GM21367 (cell line): Measurements from ENCODE around the gene EHD4.

Source experiments
- ATAC-seq: cut with Tn5 transposase; IDR thresholded peaks from one replicate; pipeline ENCODE4 v1.9.1; 2021; ENCODE audit not compliant: unreplicated experiment

EHD4 gene

DNA sequence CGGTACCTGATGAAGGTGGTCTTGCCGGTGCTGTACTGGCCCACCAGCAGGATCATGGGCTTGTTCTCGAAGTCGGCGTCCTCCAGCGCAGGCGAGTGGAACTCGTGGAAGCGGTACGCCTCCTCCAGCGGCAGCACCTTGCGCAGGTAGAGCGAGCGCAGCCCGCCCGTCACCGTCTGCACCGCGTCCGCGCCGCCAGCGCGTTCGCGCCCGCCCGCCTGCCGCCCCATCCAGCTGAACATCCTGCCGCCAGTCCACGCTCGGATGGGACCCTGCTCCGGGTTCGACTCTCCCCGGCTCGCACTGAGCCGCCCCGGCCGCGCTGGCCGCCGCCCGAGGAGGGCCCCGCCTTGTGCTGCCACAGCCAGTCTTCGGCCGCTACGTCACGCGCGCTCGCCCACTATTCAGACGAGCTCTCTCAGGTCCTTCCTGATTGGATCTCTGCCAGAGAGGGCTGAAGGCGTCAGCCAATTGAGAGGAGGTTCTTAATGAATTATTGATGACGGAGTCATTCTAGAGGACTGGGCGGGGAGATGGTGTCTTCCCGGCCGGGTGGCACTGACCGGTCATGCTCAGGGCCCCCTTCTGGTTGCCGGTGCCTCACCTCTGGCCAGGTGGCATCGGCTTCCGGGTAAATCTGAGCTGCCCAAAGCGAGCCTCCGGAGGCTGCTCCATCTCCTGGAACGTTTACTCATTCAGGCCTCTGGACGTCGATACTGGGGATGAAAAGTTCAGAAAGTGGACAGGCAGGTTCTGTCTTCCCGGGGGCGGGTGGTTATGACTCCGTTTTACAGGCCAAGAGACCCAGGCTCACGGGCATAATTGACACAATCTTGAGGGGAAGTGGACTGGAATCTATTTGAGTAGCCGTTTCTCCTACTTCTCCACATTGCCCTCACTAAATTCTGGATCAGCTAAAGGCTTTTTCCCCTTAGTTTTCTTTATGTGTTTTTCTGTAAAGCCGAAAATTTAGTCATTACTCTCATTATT lies at the start of gene EHD4:
Gene EHD4, minus strand, starts transcription at position 305 of the 990 bp plus-strand sequence. Its CDS starts 63 bp downstream, at position 242.
- peak; percentile 69 for ATAC-seq

DNA sequence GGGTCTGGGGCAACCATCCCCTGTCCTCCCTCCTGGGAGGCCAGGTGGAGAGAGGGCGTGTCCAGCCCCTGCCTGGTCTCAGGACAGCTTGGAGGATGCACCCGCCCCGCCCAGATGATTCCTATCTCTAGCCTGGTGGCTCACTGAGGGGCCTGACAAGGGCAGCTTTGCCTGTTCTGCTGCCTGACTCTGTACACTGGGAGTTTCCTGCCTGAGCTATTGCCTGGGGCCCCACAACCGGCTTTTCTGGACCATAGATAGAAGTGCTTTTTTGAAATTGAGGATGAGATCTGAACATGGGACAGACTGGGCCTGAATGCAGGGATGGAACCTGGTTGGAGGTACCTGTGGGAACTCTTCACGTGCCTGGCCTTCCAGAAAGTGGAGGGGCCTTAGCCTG lies 49.2 kb upstream of the EHD4 start:
- no peak for ATAC-seq

DNA sequence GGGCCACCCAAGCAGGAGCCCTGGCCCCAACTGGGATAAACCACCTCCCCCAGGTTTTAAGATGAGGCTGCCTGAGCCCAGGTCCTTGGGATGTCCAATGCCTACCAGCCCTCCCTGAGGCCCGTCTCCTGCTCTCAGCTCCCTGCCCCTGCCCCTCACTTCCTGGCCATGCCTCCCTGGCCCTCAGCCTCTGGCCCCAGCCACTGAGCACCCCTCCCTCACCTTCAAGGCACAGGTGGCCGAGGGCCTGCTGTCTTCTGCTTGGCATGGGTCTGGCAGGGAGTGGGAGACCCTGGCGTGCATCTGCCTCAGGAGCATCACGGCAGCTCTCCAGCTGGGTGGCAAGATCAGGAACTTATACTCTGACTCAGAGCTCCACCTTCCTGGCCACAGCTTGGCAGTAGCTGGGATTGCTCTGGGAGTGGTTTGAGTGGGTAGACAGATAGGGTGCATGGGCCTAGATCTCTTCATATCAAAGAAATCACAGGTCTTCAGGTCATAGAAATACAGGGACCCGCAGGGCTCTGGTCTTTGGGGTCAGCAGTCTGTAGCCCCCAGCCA lies 48.4 kb upstream of the EHD4 start, which contains the start of gene PLA2G4E:
Gene PLA2G4E, minus strand, starts transcription at position 330 of the 561 bp plus-strand sequence. Its CDS starts 12 bp downstream, at position 318.
- ATAC-seq: no peak

DNA sequence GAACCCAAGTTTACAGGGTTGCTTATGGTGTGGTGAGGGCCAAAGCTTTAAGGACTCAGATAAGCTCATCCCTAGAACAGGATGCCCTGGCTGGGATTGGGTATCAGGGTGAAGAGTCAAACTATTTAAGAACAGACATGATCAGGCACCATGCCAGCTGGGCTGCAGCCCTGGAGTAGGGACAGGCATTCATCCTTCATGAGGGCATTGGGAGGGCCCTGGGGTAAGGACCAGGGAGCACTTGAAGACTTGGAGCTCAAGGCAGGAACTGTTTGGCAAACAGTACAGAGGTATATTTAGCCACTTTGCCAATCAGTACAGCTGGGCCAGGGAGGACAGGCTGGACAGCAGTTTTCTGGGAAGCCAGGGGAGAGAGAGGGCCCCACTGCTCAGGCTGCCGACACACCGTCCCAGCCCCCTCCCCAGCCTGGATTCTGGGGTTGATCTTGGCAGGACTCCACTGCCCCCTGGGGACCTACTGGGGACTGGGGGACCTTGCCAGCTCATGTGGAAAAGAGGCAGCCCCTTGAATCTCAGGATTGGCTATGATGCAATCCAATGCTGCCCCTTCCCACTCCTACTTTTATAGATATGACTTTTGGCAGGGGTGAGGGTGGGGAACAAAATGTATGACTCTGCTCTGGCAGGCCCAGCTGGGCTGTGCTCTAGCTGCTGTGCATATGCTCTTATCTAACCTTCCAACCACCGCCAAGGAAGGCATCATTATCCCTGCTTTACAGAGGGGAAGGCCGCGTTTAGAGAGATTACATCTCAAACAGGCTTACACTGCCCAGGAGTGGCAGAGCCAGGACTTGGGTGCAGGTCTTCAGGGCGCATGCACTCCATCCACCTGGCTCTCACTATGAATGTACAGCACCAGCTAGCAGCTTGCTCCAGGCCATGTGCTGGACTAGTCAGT lies 46.2 kb upstream of the EHD4 start:
- no peak for ATAC-seq

DNA sequence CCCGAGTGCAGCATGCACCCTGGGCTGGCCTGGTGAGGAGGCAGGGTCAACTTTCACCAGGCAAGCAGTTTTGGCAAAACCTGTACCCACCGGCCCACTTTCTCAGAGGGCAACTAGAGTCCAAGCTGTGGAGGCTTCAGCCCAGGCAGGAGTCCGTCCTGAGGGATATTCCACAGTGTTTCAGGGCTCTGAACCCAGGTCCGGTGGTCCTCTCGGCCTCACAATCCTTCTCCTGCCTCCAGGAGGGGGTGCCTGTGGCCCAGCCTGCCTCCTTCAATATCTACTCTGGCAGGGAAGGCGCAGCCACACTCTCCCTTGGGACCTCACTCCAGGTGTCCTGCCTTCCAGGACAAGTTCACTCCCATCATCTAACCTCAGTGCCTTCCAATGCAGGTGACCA lies 44.6 kb upstream of the EHD4 start:
- no peak for ATAC-seq

DNA sequence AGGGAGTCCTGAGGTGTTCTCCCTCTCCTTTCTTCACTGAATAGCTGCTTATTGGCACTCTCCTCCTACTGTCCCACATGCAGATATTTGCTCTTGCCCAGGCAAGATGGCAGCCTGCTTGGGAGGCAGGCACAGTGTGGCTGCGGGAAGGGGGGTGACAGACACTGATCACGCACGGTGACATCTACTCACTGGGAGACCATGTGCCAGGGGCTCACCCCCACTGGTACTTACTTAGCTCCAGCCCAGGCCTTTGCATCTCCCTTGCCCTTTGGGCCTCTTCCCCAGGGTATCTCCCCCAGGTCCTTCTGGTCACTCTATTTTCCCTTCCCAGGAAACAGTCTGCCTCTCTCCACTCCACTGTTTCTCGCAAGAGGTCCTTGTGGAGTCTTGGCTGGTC lies 42.0 kb upstream of the EHD4 start:
- ATAC-seq: no peak

DNA sequence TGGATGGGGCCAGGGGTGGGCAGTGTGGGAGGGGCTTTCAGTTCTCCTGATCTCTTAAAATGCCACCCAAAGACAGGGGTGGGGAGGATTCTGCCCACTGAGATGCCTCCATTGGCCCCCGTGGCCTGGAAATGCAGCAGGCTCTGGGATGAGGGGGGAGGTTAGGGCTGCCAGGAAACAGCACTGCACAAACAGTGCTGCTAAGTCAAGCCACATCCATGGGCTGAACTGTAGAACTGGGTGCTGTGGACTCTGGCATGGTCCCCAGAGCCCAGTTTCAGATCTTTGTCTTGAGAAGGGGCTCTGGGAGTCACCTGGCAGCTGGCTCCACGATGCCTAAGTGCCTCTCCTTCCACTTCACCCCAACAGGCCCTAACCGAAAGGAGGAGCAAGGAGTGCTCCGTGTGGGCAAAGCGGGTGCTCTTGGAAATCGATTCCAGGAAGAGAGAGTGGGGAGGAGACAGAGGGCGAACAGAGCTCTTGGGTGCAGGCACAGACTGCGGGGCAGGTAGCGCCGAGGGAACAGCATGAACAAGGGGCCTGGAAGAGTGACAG lies 40.6 kb upstream of the EHD4 start:
- ATAC-seq: no peak

DNA sequence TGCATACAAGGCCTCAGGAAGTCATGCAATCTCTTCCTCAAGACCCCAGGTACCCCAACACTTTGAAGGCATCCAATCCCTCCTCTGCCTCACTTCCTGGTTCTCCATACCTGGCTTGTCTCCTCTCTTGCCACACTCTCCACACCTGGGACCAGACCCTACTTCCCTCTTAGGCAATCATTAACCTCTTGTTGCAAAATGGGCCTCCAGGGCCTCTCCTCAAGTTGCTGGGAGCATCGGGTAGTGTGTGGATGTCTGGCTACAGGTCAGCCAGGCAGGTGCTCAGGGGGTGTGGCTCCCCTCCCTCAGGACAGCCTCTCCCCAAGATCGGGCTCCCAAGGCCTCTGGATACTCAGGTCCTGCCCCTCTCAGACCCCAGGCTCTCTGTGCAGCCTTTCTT lies 39.9 kb upstream of the EHD4 start:
- ATAC-seq: no peak

DNA sequence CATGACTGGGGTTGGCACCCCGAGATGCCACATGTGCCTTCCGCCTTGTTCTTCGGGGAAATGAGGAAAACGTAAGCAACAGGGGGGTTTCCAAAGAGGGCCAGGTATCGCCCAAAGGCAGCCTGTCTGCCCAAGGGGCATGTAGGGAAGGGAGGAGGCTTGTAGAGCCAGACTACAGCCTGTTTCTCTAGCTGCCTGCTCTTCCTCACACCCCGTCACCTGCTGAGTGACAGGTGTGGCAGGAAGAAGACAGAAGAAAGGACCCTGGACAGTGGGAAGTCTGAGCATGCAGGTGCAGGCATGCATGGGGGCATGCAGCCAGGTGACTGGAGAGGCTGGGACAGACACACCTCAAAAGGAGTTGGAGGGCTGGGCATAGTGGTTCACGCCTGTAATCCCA lies 38.7 kb upstream of the EHD4 start:
- no peak for ATAC-seq

DNA sequence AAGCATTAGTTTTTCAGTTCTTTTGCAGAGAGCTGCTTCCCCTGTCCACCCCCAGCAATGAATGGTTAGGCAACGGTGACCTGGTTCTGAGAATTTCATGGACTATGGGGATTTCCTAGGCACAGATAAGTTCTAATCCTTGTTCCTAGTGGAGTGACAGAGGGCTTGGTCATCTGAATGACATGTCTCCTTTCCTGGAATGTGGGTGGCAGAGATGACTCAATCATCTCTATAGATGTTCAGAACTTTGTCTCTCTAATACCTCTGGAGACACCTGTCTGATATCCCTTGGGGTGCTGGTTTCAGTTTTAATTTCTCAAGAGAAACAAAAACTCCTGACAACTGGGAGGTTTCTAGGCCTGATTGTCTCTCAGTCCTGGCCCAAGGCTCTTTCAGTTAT lies 38.1 kb upstream of the EHD4 start:
- ATAC-seq: no peak

DNA sequence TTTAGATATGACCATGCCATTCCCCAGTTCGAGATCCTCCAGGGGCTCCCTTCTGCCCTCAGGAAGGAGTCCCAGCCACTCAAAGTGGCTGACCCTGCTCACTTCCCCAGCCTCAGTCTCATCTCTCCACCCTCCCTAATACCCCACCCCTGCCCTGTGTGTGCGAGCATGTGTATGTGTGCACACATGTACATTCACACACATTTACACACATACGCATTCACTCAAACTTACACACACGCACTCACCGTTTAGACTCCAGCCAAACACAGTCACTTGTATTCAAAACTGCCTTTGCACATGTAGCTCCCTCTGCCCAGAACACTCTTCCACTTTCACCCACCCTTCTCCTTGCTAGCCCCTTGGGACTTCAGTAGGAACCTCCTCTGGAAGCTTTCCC lies 37.1 kb upstream of the EHD4 start:
- ATAC-seq: no peak

DNA sequence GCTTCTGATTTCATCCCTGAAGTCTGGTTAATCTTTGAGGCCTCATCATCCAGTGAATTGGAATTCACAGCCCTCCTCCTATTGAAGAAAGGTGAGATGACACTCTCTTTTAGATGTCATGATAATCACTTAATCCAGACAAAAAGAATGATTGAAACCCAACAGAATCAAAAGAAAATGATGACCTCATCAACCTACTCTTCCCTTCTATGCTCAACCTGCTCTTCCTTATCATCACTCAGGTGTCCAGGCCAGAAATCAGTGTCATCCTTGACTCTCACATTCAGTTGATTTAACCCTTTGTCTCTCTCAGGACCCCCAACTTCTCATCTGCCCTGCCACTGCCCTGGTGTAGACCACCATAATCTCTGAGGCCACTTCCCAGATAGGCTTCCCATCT lies 36.7 kb upstream of the EHD4 start:
- ATAC-seq: no peak

DNA sequence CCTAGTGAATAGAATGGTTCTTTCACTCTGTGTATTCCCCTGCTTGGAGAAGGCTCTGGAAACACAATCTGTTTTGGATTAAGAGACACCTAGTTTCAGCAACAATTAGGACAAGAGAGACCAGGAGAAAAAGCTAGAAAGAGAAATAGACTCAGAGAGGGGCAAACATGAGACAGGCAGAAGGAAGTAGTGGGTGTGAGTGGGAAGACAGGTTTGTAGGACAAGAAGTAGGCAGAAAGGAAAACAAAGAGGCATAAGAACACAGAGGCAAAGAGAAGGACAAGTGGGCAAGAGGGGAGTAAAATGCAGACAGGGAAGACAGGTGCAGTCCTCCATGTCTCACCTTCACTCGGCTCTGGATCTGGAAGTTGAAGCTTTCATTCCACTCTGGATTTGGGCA lies 35.0 kb upstream of the EHD4 start:
- no peak for ATAC-seq

DNA sequence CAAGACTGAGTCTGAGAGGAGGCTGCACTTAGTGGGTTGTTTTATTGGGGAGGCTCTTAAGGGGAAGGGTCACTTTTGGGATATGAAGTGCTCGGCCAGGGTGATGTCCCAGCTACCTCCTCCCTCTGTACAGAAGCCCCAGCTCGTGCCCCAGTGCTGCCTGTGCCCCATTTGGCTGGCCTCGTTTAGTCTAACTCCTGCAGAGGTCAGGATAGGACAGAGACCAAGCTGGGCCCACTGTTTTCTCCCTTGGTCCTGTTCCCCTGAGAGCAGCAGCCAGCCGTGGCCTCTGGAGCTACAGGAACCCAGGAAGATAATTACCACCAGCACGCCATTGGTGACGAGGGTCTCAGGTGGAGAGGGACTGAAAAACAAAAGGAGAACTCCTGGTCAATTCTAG lies 30.0 kb upstream of the EHD4 start:
- no peak for ATAC-seq

DNA sequence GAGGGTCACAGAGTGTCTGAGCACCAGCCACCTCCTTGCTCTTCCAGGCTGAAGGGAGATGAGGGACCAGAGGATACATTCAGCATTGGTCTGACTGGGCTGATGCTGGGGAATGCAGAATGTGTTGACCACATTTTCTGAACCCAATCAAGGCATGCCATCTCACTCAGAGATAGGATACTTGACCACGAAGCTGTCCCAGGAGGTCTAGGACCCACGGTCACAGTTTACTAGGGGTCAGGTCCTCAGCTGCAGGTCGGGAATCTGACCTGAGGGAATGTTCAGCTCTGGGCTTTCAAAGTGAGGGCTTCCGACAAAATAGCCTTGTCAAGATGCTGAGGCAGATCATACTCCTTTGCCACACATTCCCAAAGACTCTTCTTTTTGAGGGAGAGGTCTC lies 28.9 kb upstream of the EHD4 start:
- no peak for ATAC-seq

DNA sequence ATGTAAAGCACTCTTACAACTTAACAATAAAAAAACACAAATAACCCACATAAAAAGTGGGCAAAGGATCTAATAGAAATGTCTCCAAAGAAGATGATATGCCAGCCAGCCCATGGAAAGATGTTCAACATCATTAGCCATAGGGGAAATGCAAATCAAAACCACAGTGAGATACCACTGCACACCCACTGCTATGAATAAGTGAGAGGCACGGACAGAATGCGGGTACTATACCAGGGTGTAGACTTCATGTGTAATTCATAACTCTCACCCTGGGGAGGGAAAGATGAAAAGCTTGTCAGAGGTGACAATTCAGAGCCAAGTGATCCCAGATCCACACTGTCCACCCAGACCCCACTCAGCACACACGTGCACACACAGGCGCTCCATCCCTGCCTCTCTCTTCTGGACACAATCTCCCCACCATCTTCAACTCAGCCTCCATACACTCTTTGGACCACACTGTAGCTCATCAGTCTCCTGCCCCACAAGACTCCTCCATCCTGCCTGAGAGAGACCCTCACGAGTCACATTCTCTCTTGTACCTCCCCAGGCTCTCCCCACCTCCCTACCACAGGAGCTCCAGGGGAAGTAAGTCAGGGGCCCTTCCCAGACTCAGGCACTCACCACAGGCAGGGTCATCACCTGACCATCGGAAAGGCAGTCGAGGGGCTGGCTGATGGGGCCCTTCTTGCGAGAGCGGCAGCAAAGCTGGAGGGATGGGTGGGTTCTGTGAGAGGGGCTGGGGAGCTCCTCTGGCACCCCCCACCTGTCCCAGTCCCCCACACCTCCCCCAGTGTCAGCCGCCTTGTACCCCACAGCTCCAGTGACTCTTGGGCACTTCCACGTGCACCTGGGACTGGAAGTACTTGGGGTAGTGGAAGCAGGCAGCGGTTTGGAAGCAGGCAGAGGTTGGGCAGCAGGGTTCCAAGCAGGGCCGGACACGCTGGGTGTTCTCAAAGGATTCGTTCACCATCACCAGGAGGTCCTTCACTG lies 27.2 kb upstream of the EHD4 start:
- no peak for ATAC-seq

DNA sequence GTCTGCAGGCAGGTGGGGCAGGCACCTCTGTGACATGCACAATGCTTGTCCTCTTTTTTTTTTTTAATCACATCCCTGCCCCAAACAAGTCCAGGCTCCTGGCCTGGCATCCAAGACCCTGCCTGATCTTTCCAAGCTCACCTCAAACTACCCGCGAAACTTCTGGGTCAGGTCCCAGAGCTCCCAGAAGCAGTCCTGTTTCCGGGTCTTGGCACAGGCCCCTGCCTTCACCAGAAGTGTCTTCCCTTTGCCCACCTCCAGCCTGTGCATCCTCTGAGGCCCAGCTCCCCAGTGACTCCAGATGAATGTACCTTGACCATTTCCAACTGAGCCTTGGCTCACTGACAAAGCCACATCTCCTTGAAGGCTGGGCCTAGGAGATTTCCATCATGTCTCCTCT lies 25.5 kb upstream of the EHD4 start:
- no peak for ATAC-seq

DNA sequence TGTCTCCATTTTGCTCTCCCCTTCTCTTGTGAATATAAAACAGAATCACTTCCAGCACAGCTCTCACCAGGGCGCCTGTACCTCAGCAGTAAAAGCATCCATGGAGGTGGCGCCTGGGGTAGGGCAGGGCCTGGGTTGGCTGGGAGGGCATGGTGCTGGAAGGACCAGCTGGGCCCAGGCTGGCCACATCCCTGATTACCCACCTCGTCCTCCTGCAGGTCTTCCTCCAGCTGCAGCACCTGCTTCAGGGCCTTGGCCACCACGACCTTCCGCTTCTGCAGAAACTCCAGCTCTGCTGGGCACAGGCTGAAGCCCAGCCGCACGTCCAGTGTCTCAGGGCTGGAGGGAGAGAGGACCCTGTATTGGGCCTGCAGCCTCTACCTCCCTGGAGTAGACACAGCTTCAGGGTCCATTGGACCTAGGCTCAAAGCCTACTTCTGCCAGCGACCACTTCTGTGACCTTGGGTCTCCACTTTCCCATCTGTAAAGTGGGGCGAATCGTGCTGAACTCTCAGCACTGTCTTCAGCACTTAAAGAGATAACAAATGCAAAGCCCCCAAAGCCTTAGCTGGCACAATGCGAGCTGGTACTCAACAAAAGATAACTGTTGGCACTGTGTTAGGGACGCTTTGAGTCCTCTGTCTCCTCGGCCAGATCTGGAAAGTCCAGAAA lies 24.7 kb upstream of the EHD4 start:
- ATAC-seq: no peak

DNA sequence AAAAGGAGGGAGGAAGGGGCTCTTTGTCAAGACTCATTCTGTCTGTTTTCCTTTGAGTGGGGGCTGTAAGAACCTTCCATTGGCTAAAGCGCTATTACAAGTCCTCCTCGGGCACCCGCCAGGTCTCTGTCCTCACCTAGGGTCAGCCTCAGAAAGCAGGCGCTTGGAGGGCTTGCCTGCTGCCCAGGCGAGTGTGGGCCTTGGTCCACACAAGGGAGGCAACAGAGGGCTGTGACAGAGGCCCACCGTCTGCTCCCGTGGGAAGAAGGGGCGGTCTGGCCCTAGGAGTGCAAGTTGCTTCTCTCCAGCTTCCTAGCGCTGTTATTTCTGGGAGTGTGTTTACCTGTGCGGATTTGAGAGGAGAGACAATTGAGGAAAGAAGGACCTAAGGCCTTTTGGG lies 24.0 kb upstream of the EHD4 start:
- ATAC-seq: no peak
